T-helper 9 cell (primary cell): ENCODE measurements around the gene IL1RL2.

Experiments used
- DNase-seq: peaks from one replicate; pipeline ENCODE4 v3.0.0-alpha.2; 2020

The IL1RL2 gene

GRCh38 chr2:102197389-102198137 lies 10.7 kb downstream of the IL1RL2 start:
- DNase-seq, result no peak

GRCh38 chr2:102200539-102200938 lies 13.7 kb downstream of the IL1RL2 start:
- no peak for DNase-seq

GRCh38 chr2:102204638-102205037 lies 17.8 kb downstream of the IL1RL2 start:
- DNase-seq, result no peak

DNA sequence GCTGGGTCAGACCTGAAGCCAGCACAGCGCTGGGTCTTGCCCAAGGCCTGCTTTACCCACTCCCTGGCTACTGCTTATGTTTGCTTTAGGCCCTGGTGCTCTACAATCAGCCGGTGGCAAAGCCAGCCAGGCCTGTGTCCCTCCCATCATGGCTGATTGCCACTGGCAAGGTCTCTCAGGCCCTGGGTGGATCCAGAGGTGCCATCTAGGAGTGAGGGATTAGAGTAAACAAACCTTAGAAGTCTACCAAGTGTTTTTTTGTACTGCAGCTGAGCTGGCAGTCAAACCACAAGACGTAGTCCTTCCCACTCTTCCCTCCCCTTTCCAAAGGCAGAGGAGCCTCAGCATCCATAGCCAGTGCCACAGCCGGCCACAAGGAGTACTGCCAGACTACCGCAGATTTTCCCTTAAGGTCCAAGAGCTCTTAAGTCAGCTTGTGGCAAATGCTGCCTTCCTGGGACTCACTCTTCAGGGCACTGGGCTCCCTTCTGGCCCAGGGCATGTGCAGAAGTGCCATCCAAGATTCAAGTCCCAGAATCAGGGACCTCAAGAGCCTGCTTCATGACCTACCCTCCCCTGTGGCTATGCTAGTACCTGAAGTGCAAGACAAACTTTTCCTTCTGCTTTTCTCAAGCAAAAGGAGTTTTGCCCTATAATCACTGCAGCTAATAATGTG lies 20.0 kb downstream of the IL1RL2 start:
- no peak for DNase-seq

DNA sequence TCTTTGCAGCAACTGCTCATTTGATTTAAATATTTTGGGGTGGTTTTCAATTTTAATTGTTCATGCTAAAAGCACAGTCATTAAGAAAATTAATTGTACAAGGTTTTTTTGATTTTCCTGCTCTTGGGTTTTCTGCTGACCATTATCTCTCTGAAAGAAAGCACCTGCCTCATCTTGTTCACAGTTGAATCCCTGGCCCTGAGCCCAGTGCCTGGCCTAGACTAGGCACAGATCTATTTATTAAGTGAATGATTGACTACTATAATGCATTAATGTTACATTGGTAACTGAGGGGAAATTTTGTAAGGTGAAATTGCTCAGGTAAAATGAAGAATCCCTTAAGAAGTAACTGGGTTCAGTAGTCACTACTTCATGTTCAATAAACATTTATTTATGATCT lies 22.0 kb downstream of the IL1RL2 start:
- DNase-seq, result no peak

DNA sequence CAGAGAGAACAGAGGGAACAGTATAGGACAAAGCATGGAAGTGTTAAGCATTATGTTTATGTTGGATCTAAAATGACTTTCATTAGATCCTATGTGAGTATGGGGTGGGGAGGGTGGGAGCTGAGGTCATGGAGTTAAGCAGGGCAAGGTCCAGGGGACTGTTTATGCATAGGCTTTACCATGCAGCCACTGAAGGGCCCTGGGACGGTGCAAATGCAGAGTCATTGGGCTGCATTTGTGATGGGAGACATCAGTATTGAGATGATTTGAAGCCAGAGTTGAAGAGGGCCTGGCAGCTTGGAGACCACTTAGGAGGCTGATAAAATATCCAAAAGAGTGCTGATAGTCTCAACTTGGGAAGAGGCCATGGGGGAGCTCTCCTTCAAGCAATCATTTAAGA lies 22.7 kb downstream of the IL1RL2 start:
- no peak for DNase-seq

GRCh38 chr2:102217032-102217431 lies 30.2 kb downstream of the IL1RL2 start:
- no peak for DNase-seq

- no peak for DNase-seq
Observed at GRCh38 chr2:102224824-102225739, 38.3 kb downstream of the IL1RL2 start.

GRCh38 chr2:102226171-102226570 lies 39.3 kb downstream of the IL1RL2 start:
- DNase-seq, result no peak

- DNase-seq, result no peak
Observed at GRCh38 chr2:102226612-102227391, 40.0 kb downstream of the IL1RL2 start.

- no peak for DNase-seq
Observed at GRCh38 chr2:102229141-102229769, 42.4 kb downstream of the IL1RL2 start.

GRCh38 chr2:102230410-102230909 lies 43.6 kb downstream of the IL1RL2 start:
- DNase-seq, result no peak

DNA sequence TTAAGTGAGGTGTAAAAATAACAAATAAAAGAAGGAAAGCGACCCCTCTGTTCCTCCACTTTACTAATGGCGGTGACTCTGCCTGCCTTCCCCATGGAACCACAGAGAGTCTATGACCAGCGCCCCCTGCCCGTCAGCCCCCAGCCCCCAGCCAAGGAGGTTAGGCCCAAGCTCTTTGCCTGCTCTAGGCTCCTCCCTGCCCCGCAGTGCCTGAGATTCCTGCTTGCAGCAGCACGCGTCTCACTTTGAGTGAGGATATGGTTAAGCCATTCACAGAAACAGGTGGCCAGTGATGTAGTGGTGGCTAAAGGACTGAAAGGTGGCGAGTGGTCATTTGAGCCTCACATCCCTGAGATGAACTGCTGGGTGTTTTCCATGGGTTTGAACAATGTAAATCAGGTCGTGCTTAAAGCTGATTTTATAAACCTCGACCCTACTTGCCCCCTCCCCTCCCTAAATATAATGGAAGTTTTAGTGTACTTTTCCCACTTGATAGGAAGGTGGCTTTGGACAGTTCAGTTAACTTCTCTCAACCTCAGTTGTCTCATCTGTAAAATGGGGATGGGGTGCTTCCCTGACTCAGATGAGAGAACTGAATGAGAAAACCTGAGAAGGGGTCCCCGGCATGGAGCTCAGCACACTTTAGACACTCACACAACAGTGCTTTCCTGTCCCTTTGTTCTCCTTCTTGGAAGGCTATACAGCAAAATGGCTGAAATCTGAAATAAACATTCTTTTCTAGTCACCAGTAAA lies 46.5 kb downstream of the IL1RL2 start:
- DNase-seq, result no peak

- DNase-seq, result no peak
Observed at GRCh38 chr2:102235042-102235473, 48.2 kb downstream of the IL1RL2 start.

- no peak for DNase-seq
Observed at GRCh38 chr2:102235491-102235890, 48.7 kb downstream of the IL1RL2 start.

DNA sequence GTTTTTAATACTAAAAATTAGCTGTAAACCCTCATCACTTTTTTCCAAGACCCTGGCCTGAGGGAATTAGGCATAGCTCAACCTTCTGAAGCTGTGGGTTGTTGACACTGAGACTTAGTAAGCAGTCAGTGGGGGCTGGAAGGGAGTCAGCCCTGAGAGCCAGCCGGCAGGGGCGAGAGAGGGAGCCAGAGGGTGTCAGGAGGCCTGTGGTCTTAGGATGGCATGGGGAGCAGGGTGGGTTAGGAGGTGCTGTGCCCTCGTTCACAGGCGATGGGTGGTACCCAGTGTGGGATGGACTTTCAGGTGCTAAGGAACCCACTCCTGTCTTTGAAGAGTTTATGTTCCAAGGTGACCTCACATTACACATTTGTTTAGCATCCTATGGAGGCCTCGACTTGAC lies 49.3 kb downstream of the IL1RL2 start:
- no peak for DNase-seq

DNA sequence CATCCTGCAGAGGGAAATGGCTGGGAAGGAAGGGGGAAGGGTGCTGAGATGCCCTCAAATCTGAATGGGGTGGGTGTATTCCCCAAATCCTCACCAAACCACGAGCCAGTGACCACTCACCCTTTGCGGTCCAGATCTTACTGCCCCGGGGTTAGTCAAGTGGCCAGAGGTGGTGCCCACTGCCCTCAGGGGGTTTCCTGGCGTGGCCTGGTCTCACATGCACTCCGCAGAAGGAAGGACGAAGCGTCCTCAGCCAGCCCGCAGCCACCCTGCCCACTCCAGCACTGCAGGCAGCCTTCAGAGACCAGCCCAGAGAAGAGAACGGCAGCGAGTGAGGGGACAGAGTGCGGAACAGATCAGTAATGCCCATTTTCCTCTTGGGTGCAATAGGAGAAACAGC lies 50.4 kb downstream of the IL1RL2 start:
- no peak for DNase-seq

GRCh38 chr2:102238039-102238756 lies 51.4 kb downstream of the IL1RL2 start:
- no peak for DNase-seq

GRCh38 chr2:102238778-102239177 lies 52.0 kb downstream of the IL1RL2 start:
- no peak for DNase-seq

GRCh38 chr2:102239344-102239743 lies 52.5 kb downstream of the IL1RL2 start:
- DNase-seq, result no peak
